ENCODE measurements around the gene FIS1.

- TF ChIP-seq CTCF (IDR thresholded peaks at IDR 0.05) (no peak), POLR2A (IDR thresholded peaks at IDR 0.05) (no peak), EP300 (IDR thresholded peaks at IDR 0.05) (no peak), POLR2AphosphoS5 (IDR thresholded peaks at IDR 0.05) (no peak)
These were observed 32.3 kb upstream of the FIS1 start for GRCh38 chr7:101277155-101277554.
